Activated T-cell treated with anti-CD3 and anti-CD28 coated beads, Interleukin-2, amount 50 U/mL, for 24 hours (primary cell): ENCODE measurements around the gene MTREX.

Experiments
- DNase-seq: peaks from one replicate; pipeline ENCODE4 v3.0.0-alpha.2; 2020
- H3K27ac Mint-ChIP-seq: 2 replicates; pipeline ENCODE4 v1.8.0; 2020; ENCODE audit warnings: mild to moderate bottlenecking, mixed read lengths
- H3K27me3 Mint-ChIP-seq: 2 replicates; pipeline ENCODE4 v1.8.0; 2020; ENCODE audit warnings: mixed read lengths
- H3K36me3 Mint-ChIP-seq: 2 replicates; pipeline ENCODE4 v1.8.0; 2020; ENCODE audit warnings: low read depth, mixed read lengths
- H3K4me1 Mint-ChIP-seq: 2 replicates; pipeline ENCODE4 v1.8.0; 2020; ENCODE audit warnings: low read depth, mixed read lengths
- H3K4me3 Mint-ChIP-seq: 2 replicates; pipeline ENCODE4 v1.8.0; 2020; ENCODE audit warnings: mild to moderate bottlenecking, moderate library complexity, mixed read lengths
- H3K9me3 Mint-ChIP-seq: 2 replicates; pipeline ENCODE4 v1.8.0; 2020; ENCODE audit warnings: mixed read lengths

The MTREX gene

GRCh38 chr5:55441107-55441771, 133.4 kb downstream of the MTREX start:
- Mint-ChIP-seq H3K36me3 (peaks cover 29% of the 10 kb centered on the region), H3K4me3 (no peak overlapping the region), H3K4me1 (peaks cover 55% of the 10 kb centered on the region), H3K27me3 (no peaks in the 10 kb centered on the region), H3K27ac (peak overlapping the region; percentile 73), H3K9me3 (peaks cover 2% of the 10 kb centered on the region)
- no peak for DNase-seq

DNA sequence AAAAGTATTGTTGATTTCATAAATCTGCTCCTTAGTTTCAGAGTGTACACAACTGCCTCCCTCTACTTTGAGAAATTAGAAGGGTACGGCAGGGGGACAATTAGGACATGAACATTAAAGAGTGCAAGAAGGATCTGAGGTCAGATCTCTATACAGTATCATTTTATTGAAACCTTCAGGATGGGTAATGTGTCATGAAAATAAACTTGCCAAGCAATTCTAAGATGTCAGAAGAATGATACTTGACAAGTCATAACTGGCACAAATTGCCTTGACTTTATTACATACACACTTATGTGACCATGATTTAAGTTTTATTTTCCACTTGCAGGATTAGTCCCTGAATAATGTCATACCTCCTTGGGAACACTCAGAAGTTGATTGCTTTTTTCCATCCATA, 134.2 kb downstream of the MTREX start:
- no peak for DNase-seq
- H3K27ac Mint-ChIP-seq: peak overlapping the region; percentile 62
- no peaks in the 10 kb centered on the region for H3K9me3 Mint-ChIP-seq
- peaks cover 23% of the 10 kb centered on the region for H3K36me3 Mint-ChIP-seq
- peaks cover 55% of the 10 kb centered on the region for H3K4me1 Mint-ChIP-seq
- no peak overlapping the region for H3K4me3 Mint-ChIP-seq
- H3K27me3 Mint-ChIP-seq: no peaks in the 10 kb centered on the region

- no peaks in the 10 kb centered on the region for H3K9me3 Mint-ChIP-seq
- H3K27ac Mint-ChIP-seq: no peak overlapping the region
- DNase-seq: no peak
- H3K4me3 Mint-ChIP-seq: no peak overlapping the region
- H3K4me1 Mint-ChIP-seq: peaks cover 24% of the 10 kb centered on the region
- H3K36me3 Mint-ChIP-seq: no peaks in the 10 kb centered on the region
- H3K27me3 Mint-ChIP-seq: no peaks in the 10 kb centered on the region
Measured at GRCh38 chr5:55445791-55446190, 138.0 kb downstream of the MTREX start.

DNA sequence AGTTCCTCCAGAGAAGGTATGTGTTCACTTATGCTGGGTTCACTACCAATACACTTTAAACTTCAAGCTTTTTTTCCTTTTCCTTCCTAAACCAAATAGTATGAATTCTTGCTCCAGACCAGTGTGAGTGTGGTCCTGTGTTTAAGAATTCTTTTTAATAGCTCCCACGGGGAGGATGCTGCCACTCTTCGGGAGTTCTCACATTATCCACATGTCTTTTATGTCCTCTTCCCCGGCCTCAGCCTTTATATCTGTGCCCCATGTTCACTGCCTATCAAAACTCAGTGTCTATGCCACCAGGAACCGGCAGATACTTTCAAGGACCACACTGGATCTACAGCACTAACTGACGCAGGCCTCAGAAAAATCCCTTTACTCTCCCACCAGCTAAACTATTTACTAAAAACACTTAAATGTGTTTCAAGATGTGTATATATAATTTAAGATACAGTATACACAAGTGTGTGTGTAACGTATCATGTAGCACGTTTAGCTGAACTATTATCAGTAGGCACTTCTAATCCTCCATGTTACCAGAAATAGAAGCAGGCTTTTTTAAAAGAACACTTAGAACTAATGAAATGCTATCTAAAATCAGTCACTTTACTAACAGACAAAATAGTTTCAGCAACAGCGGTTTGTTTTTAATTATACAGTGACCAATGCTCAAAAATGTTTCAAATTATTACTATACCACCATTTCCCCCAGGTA, 139.0 kb downstream of the MTREX start:
- peaks cover 15% of the 10 kb centered on the region for H3K4me1 Mint-ChIP-seq
- H3K27me3 Mint-ChIP-seq: no peaks in the 10 kb centered on the region
- H3K4me3 Mint-ChIP-seq: no peak overlapping the region
- peaks cover 3% of the 10 kb centered on the region for H3K36me3 Mint-ChIP-seq
- H3K27ac Mint-ChIP-seq: no peak overlapping the region
- no peak for DNase-seq
- no peaks in the 10 kb centered on the region for H3K9me3 Mint-ChIP-seq

GRCh38 chr5:55450050-55450765, 142.4 kb downstream of the MTREX start:
- no peak overlapping the region for H3K27ac Mint-ChIP-seq
- no peaks in the 10 kb centered on the region for H3K27me3 Mint-ChIP-seq
- H3K4me1 Mint-ChIP-seq: peaks cover 5% of the 10 kb centered on the region
- DNase-seq: no peak
- H3K9me3 Mint-ChIP-seq: no peaks in the 10 kb centered on the region
- peaks cover 5% of the 10 kb centered on the region for H3K36me3 Mint-ChIP-seq
- no peak overlapping the region for H3K4me3 Mint-ChIP-seq

DNA sequence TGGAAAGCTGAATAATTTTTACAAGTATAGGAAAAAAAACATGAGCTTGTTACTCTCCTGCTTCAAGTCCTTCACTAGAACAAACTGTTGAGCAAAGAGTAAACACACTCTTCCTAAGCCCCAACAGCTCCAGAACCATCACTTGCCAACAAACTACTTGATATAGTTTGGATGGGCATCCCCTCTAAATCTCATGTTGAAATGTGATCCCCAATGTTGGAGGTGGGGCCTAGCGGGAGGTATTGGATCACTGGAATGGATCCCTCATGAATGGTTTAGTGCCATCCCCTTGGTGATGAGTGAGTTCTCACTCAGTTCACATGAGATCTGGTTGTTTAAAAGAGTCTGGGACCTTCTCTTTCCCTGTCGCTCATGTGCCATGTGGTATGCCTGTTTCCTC, 144.2 kb downstream of the MTREX start:
- H3K9me3 Mint-ChIP-seq: no peaks in the 10 kb centered on the region
- H3K36me3 Mint-ChIP-seq: peaks cover 5% of the 10 kb centered on the region
- H3K4me1 Mint-ChIP-seq: peaks cover 19% of the 10 kb centered on the region
- no peak overlapping the region for H3K4me3 Mint-ChIP-seq
- no peak for DNase-seq
- no peaks in the 10 kb centered on the region for H3K27me3 Mint-ChIP-seq
- H3K27ac Mint-ChIP-seq: no peak overlapping the region

GRCh38 chr5:55453211-55453610, 145.4 kb downstream of the MTREX start:
- Mint-ChIP-seq H3K4me1 (peaks cover 17% of the 10 kb centered on the region), H3K4me3 (no peak overlapping the region), H3K27me3 (no peaks in the 10 kb centered on the region), H3K27ac (no peak overlapping the region), H3K36me3 (peaks cover 5% of the 10 kb centered on the region), H3K9me3 (no peaks in the 10 kb centered on the region)
- DNase-seq: no peak

DNA sequence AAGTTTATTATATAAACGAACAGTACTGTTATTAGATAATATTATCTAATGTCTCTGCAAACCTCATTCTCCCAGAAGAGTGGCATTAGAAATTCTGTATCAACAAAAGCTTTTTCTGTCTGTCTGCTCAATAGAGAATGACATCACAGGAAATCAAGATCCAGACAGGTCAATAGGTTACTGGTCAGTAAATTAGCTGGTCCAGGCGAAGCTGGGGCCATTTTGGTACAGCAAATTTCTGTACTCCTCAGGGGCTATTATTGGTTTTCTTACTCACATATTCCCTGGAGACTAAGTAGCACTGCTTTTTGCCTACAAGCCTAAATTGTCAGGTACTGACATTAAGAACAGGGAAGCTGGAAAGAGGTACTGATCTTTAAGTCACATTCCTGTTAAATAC, 146.5 kb downstream of the MTREX start:
- DNase-seq: no peak
- H3K36me3 Mint-ChIP-seq: peaks cover 5% of the 10 kb centered on the region
- no peak overlapping the region for H3K4me3 Mint-ChIP-seq
- no peaks in the 10 kb centered on the region for H3K9me3 Mint-ChIP-seq
- H3K27me3 Mint-ChIP-seq: no peaks in the 10 kb centered on the region
- H3K4me1 Mint-ChIP-seq: peaks cover 17% of the 10 kb centered on the region
- no peak overlapping the region for H3K27ac Mint-ChIP-seq

DNA sequence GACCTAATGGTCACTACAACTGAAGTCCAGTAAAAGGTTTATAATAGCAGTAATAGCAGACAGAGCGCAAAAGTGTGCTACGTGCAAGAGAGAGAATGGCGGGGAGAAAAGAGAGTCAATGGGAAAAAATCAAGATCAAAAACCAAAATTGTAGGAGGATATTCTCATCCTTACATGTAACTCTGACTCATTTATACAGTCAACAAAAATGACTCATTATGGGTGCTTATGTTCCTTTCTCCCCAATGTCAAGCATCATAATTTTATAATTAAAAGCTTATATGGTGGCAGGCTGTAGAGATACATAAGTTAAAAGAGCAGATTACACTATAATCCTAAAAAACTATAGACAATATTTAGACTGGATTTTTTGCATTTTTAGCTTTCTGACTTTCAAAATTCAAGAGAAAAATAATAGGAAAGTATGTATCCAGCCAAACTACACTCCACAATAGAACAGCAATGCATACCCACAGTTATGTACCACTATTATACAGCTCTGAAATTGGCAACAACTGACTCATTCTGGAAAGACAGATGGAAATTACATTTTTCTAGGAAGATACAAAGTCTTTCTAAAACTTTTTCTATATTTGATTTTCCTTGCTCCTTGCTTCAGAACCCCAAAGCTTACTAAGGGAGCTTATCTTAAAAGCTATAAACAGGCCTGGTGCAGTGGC, 148.6 kb downstream of the MTREX start:
- no peak for DNase-seq
- Mint-ChIP-seq H3K27me3 (no peaks in the 10 kb centered on the region), H3K4me3 (no peak overlapping the region), H3K36me3 (peaks cover 2% of the 10 kb centered on the region), H3K9me3 (no peaks in the 10 kb centered on the region), H3K4me1 (peaks cover 17% of the 10 kb centered on the region), H3K27ac (no peak overlapping the region)

GRCh38 chr5:55459572-55459971, 151.8 kb downstream of the MTREX start:
- Mint-ChIP-seq H3K36me3 (peaks cover 4% of the 10 kb centered on the region), H3K9me3 (no peaks in the 10 kb centered on the region), H3K4me3 (no peak overlapping the region), H3K4me1 (peaks cover 17% of the 10 kb centered on the region), H3K27ac (no peak overlapping the region), H3K27me3 (no peaks in the 10 kb centered on the region)
- DNase-seq: no peak

DNA sequence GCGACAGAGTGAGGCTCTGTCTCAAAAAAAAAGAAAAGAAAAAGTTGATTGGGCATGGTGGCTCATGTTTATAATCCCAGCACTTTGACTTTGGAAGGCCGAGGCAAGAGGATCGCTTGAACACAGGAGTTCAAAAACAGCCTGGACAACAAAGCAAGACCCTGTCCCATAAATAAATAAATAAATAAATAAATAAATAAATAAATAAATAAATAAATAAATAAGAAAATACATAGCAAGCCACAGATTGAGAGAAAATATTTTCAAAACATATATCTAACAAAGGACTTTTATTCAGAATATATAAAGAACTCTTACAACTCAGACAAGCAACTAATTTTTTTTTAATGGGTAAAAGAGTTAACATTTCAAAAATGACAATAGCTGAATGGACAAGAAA, 155.8 kb downstream of the MTREX start:
- Mint-ChIP-seq H3K4me3 (no peak overlapping the region), H3K4me1 (no peaks in the 10 kb centered on the region), H3K9me3 (no peaks in the 10 kb centered on the region), H3K27me3 (no peaks in the 10 kb centered on the region), H3K27ac (no peak overlapping the region), H3K36me3 (peaks cover 10% of the 10 kb centered on the region)
- no peak for DNase-seq

GRCh38 chr5:55467862-55468551, 160.2 kb downstream of the MTREX start:
- Mint-ChIP-seq H3K27ac (no peak overlapping the region), H3K36me3 (peaks cover 10% of the 10 kb centered on the region)

GRCh38 chr5:55469839-55470238, 162.1 kb downstream of the MTREX start:
- no peak for DNase-seq
- H3K4me3 Mint-ChIP-seq: no peak overlapping the region

More at GRCh38 chr5:55467862-55468551, 160.2 kb downstream of the MTREX start:
- no peaks in the 10 kb centered on the region for H3K27me3 Mint-ChIP-seq
- no peak for DNase-seq
- H3K4me1 Mint-ChIP-seq: peaks cover 8% of the 10 kb centered on the region
- no peak overlapping the region for H3K4me3 Mint-ChIP-seq
- H3K9me3 Mint-ChIP-seq: no peaks in the 10 kb centered on the region

GRCh38 chr5:55470282-55470681, 162.5 kb downstream of the MTREX start:
- no peak for DNase-seq
- H3K4me1 Mint-ChIP-seq: peaks cover 8% of the 10 kb centered on the region
- H3K27ac Mint-ChIP-seq: no peak overlapping the region
- peaks cover 4% of the 10 kb centered on the region for H3K36me3 Mint-ChIP-seq
- no peak overlapping the region for H3K4me3 Mint-ChIP-seq
- no peaks in the 10 kb centered on the region for H3K9me3 Mint-ChIP-seq
- H3K27me3 Mint-ChIP-seq: no peaks in the 10 kb centered on the region

More at GRCh38 chr5:55469839-55470238, 162.1 kb downstream of the MTREX start:
- H3K4me1 Mint-ChIP-seq: peaks cover 8% of the 10 kb centered on the region
- H3K27ac Mint-ChIP-seq: no peak overlapping the region
- H3K9me3 Mint-ChIP-seq: no peaks in the 10 kb centered on the region
- H3K27me3 Mint-ChIP-seq: no peaks in the 10 kb centered on the region
- peaks cover 4% of the 10 kb centered on the region for H3K36me3 Mint-ChIP-seq
